ENCODE data around the gene LGALS14.
A peak's percentile ranks its signal among the peaks of the same experiment; 100 is the strongest.
"Not testable (repeated sequence)": the region's sequence is repeated elsewhere in the genome, so short reads cannot be mapped to it uniquely, and the experiment has no call there.

LGALS14 gene

DNA sequence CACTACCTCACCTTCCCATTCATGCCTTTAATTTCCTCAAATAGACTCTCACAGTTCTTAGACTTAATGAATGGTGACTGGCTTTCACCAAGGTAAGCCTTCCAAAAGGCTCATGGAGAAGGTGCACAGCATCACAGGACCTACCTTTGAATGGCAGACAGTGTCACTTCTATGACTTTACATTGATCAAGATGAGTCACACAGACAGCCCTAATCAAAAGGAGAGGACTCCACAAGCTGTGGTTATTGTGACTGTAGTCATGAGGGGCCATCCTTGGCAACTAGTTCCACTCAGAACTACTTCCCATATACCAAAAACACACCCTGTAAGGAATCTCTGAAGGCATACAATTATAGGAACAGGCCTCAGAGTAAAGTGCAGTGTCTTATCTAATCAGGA, 42.7 kb upstream of the LGALS14 start:
- Histone ChIP-seq H2BK120ac (ENCODE audit: low read depth, low read length) (no peak overlapping the region), H3K18ac (ENCODE audit: low read depth in 1 of 2, low read length in 2 of 2) (no peak overlapping the region), H3K4me3 (ENCODE audit: insufficient read depth in 1 of 2, low read depth in 1 of 2, low read length in 2 of 2) (no peak overlapping the region), H2AFZ (ENCODE audit: low read depth, low read length) (no peak overlapping the region), H4K91ac (ENCODE audit: low read length) (no peak overlapping the region), H2BK15ac (ENCODE audit: low read depth, poor library complexity, severe bottlenecking) (no peak overlapping the region), H3K23ac (ENCODE audit: low read length in 2 of 2) (no peak overlapping the region), H3K27me3 (ENCODE audit: control insufficient read depth in 1 of 2, insufficient read depth in 1 of 2, low read length in 2 of 2) (peaks cover 0 to 9% of the 10 kb centered on the region in 2 experiments), H3K14ac (ENCODE audit: low read length in 2 of 2) (no peak overlapping the region), H2BK5ac (ENCODE audit: low read depth, low read length, poor library complexity, severe bottlenecking) (no peak overlapping the region), H4K8ac (ENCODE audit: low read length) (no peak overlapping the region), H3K79me1 (replicated peaks; ENCODE audit: low read length, poor library complexity, severe bottlenecking) (no peaks in the 10 kb centered on the region), H2BK12ac (ENCODE audit: low read length in 2 of 2) (no peak overlapping the region), H2AK5ac (ENCODE audit: low read length, severe bottlenecking) (no peak overlapping the region), H3K4me1 (ENCODE audit: control insufficient read depth, insufficient read depth, low read depth, low read length) (no peaks in the 10 kb centered on the region), H3K4ac (ENCODE audit: low read depth in 1 of 2, low read length in 2 of 2) (no peak overlapping the region), H3K9me3 (ENCODE audit: control insufficient read depth, low read length) (no peaks in the 10 kb centered on the region), H3K9ac (ENCODE audit: low read length) (no peak overlapping the region), H3K36me3 (ENCODE audit: control insufficient read depth in 1 of 2, insufficient read depth in 2 of 2, low read depth in 1 of 2, low read length in 2 of 2) (no peaks in the 10 kb centered on the region), H3K27ac (ENCODE audit: low read length, poor library complexity, severe bottlenecking) (no peak overlapping the region), H3K4me2 (ENCODE audit: low read length, poor library complexity, severe bottlenecking) (no peak overlapping the region)
- no peak for DNase-seq

DNA sequence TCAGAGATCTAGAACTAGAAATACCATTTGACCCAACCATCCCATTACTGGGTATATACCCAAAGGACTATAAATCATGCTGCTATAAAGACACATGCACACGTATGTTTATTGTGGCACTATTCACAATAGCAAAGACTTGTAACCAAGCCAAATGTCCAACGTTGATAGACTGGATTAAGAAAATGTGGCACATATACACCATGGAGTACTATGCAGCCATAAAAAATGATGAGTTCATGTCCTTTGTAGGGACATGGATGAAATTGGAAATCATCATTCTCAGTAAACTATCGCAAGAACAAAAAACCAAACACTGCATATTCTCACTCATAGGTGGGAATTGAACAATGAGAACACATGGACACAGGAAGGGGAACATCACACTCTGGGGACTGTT, 34.4 kb upstream of the LGALS14 start:
- WGBS, result no CpG with 5 or more reads among the region's 3 CpGs

DNA sequence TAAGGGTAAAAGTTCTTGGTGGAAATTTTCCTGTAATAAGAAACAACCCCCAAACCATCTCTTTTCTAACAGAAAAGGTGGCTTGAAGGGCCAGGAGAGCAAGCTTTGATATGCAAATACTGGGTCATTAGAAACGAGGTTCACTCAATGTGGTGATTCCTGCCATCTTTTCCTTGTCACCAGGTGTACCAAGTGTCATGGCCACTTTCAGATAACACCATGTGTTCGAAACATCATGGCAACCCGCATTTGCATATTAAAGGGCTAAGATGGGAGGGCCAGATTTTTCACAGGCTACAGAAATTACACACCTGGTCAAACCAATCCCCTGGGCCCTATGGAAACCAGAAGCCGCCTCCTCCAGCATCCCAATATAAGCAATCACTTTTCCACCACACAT, 33.3 kb upstream of the LGALS14 start:
- Histone ChIP-seq H4K91ac (ENCODE audit: low read length) (no peak overlapping the region), H2BK120ac (ENCODE audit: low read depth, low read length) (no peak overlapping the region), H3K36me3 (ENCODE audit: control insufficient read depth in 1 of 2, insufficient read depth in 2 of 2, low read depth in 1 of 2, low read length in 2 of 2) (no peaks in the 10 kb centered on the region), H2BK12ac (ENCODE audit: low read length in 2 of 2) (no peak overlapping the region), H2AK5ac (ENCODE audit: low read length, severe bottlenecking) (no peak overlapping the region), H3K4me2 (ENCODE audit: low read length, poor library complexity, severe bottlenecking) (no peak overlapping the region), H3K79me1 (replicated peaks; ENCODE audit: low read length, poor library complexity, severe bottlenecking) (no peaks in the 10 kb centered on the region), H3K18ac (ENCODE audit: low read depth in 1 of 2, low read length in 2 of 2) (no peak overlapping the region), H3K4me1 (ENCODE audit: control insufficient read depth, insufficient read depth, low read depth, low read length) (no peaks in the 10 kb centered on the region), H3K23ac (ENCODE audit: low read length in 2 of 2) (no peak overlapping the region), H2BK5ac (ENCODE audit: low read depth, low read length, poor library complexity, severe bottlenecking) (no peak overlapping the region), H3K4me3 (ENCODE audit: insufficient read depth in 1 of 2, low read depth in 1 of 2, low read length in 2 of 2) (no peak overlapping the region), H2BK15ac (ENCODE audit: low read depth, poor library complexity, severe bottlenecking) (no peak overlapping the region), H3K9me3 (ENCODE audit: control insufficient read depth, low read length) (no peaks in the 10 kb centered on the region), H3K27me3 (ENCODE audit: control insufficient read depth in 1 of 2, insufficient read depth in 1 of 2, low read length in 2 of 2) (peaks cover 8 to 22% of the 10 kb centered on the region in 2 experiments), H3K27ac (ENCODE audit: low read length, poor library complexity, severe bottlenecking) (no peak overlapping the region), H3K9ac (ENCODE audit: low read length) (no peak overlapping the region), H3K14ac (ENCODE audit: low read length in 2 of 2) (no peak overlapping the region), H4K8ac (ENCODE audit: low read length) (no peak overlapping the region), H3K4ac (ENCODE audit: low read depth in 1 of 2, low read length in 2 of 2) (no peak overlapping the region), H2AFZ (ENCODE audit: low read depth, low read length) (no peak overlapping the region)
- DNase-seq, result no peak
- 51% methylated on average over 2 of the region's 4 CpGs for WGBS

More for the DNA sequence above, 34.4 kb upstream of the LGALS14 start:
- H3K23ac ChIP-seq (ENCODE audit: low read length in 2 of 2); H2BK5ac ChIP-seq (ENCODE audit: low read depth, low read length, poor library complexity, severe bottlenecking); H4K8ac ChIP-seq (ENCODE audit: low read length); H3K4me1 ChIP-seq (ENCODE audit: control insufficient read depth, insufficient read depth, low read depth, low read length); H3K27ac ChIP-seq (ENCODE audit: low read length, poor library complexity, severe bottlenecking); H2AFZ ChIP-seq (ENCODE audit: low read depth, low read length); H4K91ac ChIP-seq (ENCODE audit: low read length); H3K36me3 ChIP-seq (ENCODE audit: control insufficient read depth in 1 of 2, insufficient read depth in 2 of 2, low read depth in 1 of 2, low read length in 2 of 2); H3K9ac ChIP-seq (ENCODE audit: low read length); H2BK15ac ChIP-seq (ENCODE audit: low read depth, poor library complexity, severe bottlenecking); H3K14ac ChIP-seq (ENCODE audit: low read length in 2 of 2); DNase-seq; H2BK12ac ChIP-seq (ENCODE audit: low read length in 2 of 2); H3K79me1 ChIP-seq (replicated peaks; ENCODE audit: low read length, poor library complexity, severe bottlenecking); H3K18ac ChIP-seq (ENCODE audit: low read depth in 1 of 2, low read length in 2 of 2); H2AK5ac ChIP-seq (ENCODE audit: low read length, severe bottlenecking); H3K4me3 ChIP-seq (ENCODE audit: insufficient read depth in 1 of 2, low read depth in 1 of 2, low read length in 2 of 2); H2BK120ac ChIP-seq (ENCODE audit: low read depth, low read length); H3K9me3 ChIP-seq (ENCODE audit: control insufficient read depth, low read length); H3K4ac ChIP-seq (ENCODE audit: low read depth in 1 of 2, low read length in 2 of 2); H3K4me2 ChIP-seq (ENCODE audit: low read length, poor library complexity, severe bottlenecking): not testable (repeated sequence)
- H3K27me3 ChIP-seq (ENCODE audit: control insufficient read depth in 1 of 2, insufficient read depth in 1 of 2, low read length in 2 of 2), result peaks cover 3 to 22% of the 10 kb centered on the region in 2 experiments

DNA sequence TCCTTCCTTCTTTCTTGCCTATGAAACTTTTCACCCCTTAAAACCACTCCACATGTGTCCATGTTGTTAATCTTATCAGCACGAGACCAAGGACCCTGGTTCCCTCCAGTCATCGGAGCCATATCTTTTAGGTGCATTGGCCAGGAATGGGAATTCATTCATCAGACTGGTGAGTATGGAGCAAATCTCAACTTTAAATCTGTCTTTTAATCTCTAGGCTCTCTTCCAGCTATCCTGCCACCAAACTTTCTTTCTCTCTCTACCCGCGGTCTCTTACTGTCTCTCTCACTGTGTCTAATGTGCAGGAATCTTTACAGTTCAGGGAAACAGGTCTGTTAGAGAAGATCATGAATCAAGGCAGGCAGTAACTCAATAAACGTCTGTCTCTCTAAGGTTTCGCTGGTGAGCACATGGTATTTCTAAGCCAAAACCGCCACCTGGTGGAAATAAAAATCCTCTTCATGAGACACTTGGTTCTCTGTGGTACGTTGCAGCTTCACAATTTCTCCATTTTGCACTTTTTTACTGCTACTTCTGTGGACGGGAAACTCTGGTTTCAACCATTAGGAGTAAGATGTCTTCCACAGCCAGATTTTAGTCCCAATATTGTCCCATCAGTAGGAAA, 32.4 kb upstream of the LGALS14 start:
- Histone ChIP-seq H3K4me3 (ENCODE audit: insufficient read depth in 1 of 2, low read depth in 1 of 2, low read length in 2 of 2) (no peak overlapping the region), H3K4ac (ENCODE audit: low read depth in 1 of 2, low read length in 2 of 2) (no peak overlapping the region), H3K9me3 (ENCODE audit: control insufficient read depth, low read length) (no peaks in the 10 kb centered on the region), H4K8ac (ENCODE audit: low read length) (no peak overlapping the region), H2BK5ac (ENCODE audit: low read depth, low read length, poor library complexity, severe bottlenecking) (no peak overlapping the region), H2BK120ac (ENCODE audit: low read depth, low read length) (no peak overlapping the region), H3K36me3 (ENCODE audit: control insufficient read depth in 1 of 2, insufficient read depth in 2 of 2, low read depth in 1 of 2, low read length in 2 of 2) (no peaks in the 10 kb centered on the region), H3K4me2 (ENCODE audit: low read length, poor library complexity, severe bottlenecking) (no peak overlapping the region), H2AK5ac (ENCODE audit: low read length, severe bottlenecking) (no peak overlapping the region), H3K27me3 (ENCODE audit: control insufficient read depth in 1 of 2, insufficient read depth in 1 of 2, low read length in 2 of 2) (peaks cover 8 to 22% of the 10 kb centered on the region in 2 experiments), H2BK12ac (ENCODE audit: low read length in 2 of 2) (no peak overlapping the region), H3K79me1 (replicated peaks; ENCODE audit: low read length, poor library complexity, severe bottlenecking) (no peaks in the 10 kb centered on the region), H3K18ac (ENCODE audit: low read depth in 1 of 2, low read length in 2 of 2) (no peak overlapping the region), H3K27ac (ENCODE audit: low read length, poor library complexity, severe bottlenecking) (no peak overlapping the region), H2BK15ac (ENCODE audit: low read depth, poor library complexity, severe bottlenecking) (no peak overlapping the region), H3K23ac (ENCODE audit: low read length in 2 of 2) (no peak overlapping the region), H3K14ac (ENCODE audit: low read length in 2 of 2) (no peak overlapping the region), H3K4me1 (ENCODE audit: control insufficient read depth, insufficient read depth, low read depth, low read length) (no peaks in the 10 kb centered on the region), H2AFZ (ENCODE audit: low read depth, low read length) (no peak overlapping the region), H4K91ac (ENCODE audit: low read length) (no peak overlapping the region), H3K9ac (ENCODE audit: low read length) (no peak overlapping the region)
- 17% methylated on average over 9 of the region's 9 CpGs for WGBS
- DNase-seq, result peak; percentile 45

All from mesenchymal stem cell (in vitro differentiated cells and primary cell).